Fibroblast of lung (primary cell): Measurements from ENCODE around the gene CAMK1D. TPM values are rescaled to one million over a fixed set of nuclear protein-coding genes. Genes with fewer than 3 reads are reported as not detected.

Source experiments
- DNase-seq, 2 donors: peaks; one replicate each; pipeline versions ENCODE4 v3.0.0 to v3.0.0-alpha.2; 2010; ENCODE audit warnings: low read depth in 2 of 2
- H2AFZ ChIP-seq: 2 replicates; pipeline ENCODE4 v1.5.1; 2012; ENCODE audit warnings: low read length, control low read depth, inconsistent platforms
- H3K27ac ChIP-seq: 2 replicates; pipeline ENCODE4 v1.5.1; 2011; ENCODE audit warnings: low read length, control low read depth; ENCODE audit not compliant: insufficient read depth
- H3K27me3 ChIP-seq: 2 replicates; pipeline ENCODE4 v1.5.1; 2011; ENCODE audit warnings: mild to moderate bottlenecking, low read length; ENCODE audit not compliant: control insufficient read depth, insufficient read depth
- H3K36me3 ChIP-seq: 2 replicates; pipeline ENCODE4 v1.5.1; 2011; ENCODE audit warnings: low read length; ENCODE audit not compliant: control insufficient read depth, insufficient read depth
- H3K4me1 ChIP-seq: 2 replicates; pipeline ENCODE4 v1.5.1; 2011; ENCODE audit warnings: low read length; ENCODE audit not compliant: control insufficient read depth, insufficient read depth; ENCODE audit errors: extremely low read depth
- H3K4me2 ChIP-seq: 2 replicates; pipeline ENCODE4 v1.5.1; 2011; ENCODE audit warnings: low read length, control low read depth; ENCODE audit not compliant: insufficient read depth; ENCODE audit errors: extremely low read depth
- H3K4me3 ChIP-seq, 4 experiments: fragments of 200-600 bp in 1 of 4; sonication (generic) in 1 of 4; replicated peaks in 1 of 4; 2 replicates each; pipeline ENCODE4 v1.5.1; 2011 to 2016; ENCODE audit warnings: low read length in 4 of 4, low read depth in 3 of 4, mild to moderate bottlenecking in 3 of 4, control low read depth in 2 of 4, inconsistent platforms in 1 of 4, mixed read lengths in 1 of 4; ENCODE audit not compliant: insufficient read depth in 1 of 4; ENCODE audit errors: control extremely low read depth in 1 of 4
- H3K79me2 ChIP-seq: 2 replicates; pipeline ENCODE4 v1.5.1; 2012; ENCODE audit warnings: mild to moderate bottlenecking, low read length, inconsistent platforms; ENCODE audit not compliant: control insufficient read depth, insufficient read depth
- H3K9ac ChIP-seq: 2 replicates; pipeline ENCODE4 v1.5.1; 2011; ENCODE audit warnings: mild to moderate bottlenecking, low read length, control low read depth; ENCODE audit not compliant: insufficient read depth
- H3K9me3 ChIP-seq: 2 replicates; pipeline ENCODE4 v1.5.1; 2012; ENCODE audit warnings: low read depth, low read length; ENCODE audit not compliant: control insufficient read depth, insufficient read depth
- H4K20me1 ChIP-seq: 2 replicates; pipeline ENCODE4 v1.5.1; 2011; ENCODE audit warnings: low read length; ENCODE audit not compliant: control insufficient read depth, insufficient read depth; ENCODE audit errors: extremely low read depth
- EZH2 ChIP-seq: IDR thresholded peaks from 2 replicates; pipeline ENCODE4 v1.5.1; 2012; ENCODE audit warnings: low read length, control low read depth, mild to moderate bottlenecking; ENCODE audit errors: missing control alignments
- polyA plus RNA-seq, 2 donors: library from polyadenylated mRNA; depleted of rRNA in 1 of 2; stranded (reverse) in 1 of 2; unstranded in 1 of 2; fragments of >200 nt; gene quantifications; 2 replicates each; pipeline ENCODE4 v1.2.1, GENCODE V29; 2011 to 2012; ENCODE audit warnings: missing spikeins in 1 of 2
- total RNA-seq: library from RNA; depleted of rRNA; stranded (reverse); fragments of >200 nt; gene quantifications from 2 replicates; pipeline ENCODE4 v1.2.1, GENCODE V29; 2014
- TF ChIP-seq, protein P1 (sequence below), 2 donors: IDR thresholded peaks in 1 of 2; conservative IDR thresholded peaks in 1 of 2; 1 replicate in 1 of 2; 2 replicates in 1 of 2; pipeline ENCODE4 v1.5.1; 2011 to 2012; ENCODE audit warnings: low read length in 2 of 2, control low read depth in 1 of 2, inconsistent platforms in 1 of 2, low read depth in 1 of 2, mild to moderate bottlenecking in 1 of 2

Gene CAMK1D
- total and polyA plus RNA-seq, 2 donors (not counting 1 experiment from before 2014, with no cell fraction given), result 2.3 TPM

GRCh38 chr10:12758271-12758670, 408.9 kb downstream of the CAMK1D start:
- H2AFZ ChIP-seq, result no peak overlapping the region
- no peaks in the 10 kb centered on the region for H3K36me3 ChIP-seq
- H4K20me1 ChIP-seq, result no peaks in the 10 kb centered on the region
- TF ChIP-seq EZH2, result no peak
- TF ChIP-seq, protein P1, sequence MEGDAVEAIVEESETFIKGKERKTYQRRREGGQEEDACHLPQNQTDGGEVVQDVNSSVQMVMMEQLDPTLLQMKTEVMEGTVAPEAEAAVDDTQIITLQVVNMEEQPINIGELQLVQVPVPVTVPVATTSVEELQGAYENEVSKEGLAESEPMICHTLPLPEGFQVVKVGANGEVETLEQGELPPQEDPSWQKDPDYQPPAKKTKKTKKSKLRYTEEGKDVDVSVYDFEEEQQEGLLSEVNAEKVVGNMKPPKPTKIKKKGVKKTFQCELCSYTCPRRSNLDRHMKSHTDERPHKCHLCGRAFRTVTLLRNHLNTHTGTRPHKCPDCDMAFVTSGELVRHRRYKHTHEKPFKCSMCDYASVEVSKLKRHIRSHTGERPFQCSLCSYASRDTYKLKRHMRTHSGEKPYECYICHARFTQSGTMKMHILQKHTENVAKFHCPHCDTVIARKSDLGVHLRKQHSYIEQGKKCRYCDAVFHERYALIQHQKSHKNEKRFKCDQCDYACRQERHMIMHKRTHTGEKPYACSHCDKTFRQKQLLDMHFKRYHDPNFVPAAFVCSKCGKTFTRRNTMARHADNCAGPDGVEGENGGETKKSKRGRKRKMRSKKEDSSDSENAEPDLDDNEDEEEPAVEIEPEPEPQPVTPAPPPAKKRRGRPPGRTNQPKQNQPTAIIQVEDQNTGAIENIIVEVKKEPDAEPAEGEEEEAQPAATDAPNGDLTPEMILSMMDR (conservative IDR thresholded peaks at IDR 0.05 in 1 of 2, IDR thresholded peaks at IDR 0.05 in 1 of 2; ENCODE audit: low read depth in 1 of 2, low read length in 2 of 2), result no peak
- H3K4me1 ChIP-seq, result no peaks in the 10 kb centered on the region
- no peaks in the 10 kb centered on the region for H3K27me3 ChIP-seq
- no peaks in the 10 kb centered on the region for H3K79me2 ChIP-seq
- no peak overlapping the region for H3K4me3 ChIP-seq
- H3K4me2 ChIP-seq, result no peak overlapping the region
- H3K9ac ChIP-seq, result no peak overlapping the region
- no peak overlapping the region for H3K27ac ChIP-seq
- DNase-seq, result no peak
- H3K9me3 ChIP-seq, result no peaks in the 10 kb centered on the region

DNA sequence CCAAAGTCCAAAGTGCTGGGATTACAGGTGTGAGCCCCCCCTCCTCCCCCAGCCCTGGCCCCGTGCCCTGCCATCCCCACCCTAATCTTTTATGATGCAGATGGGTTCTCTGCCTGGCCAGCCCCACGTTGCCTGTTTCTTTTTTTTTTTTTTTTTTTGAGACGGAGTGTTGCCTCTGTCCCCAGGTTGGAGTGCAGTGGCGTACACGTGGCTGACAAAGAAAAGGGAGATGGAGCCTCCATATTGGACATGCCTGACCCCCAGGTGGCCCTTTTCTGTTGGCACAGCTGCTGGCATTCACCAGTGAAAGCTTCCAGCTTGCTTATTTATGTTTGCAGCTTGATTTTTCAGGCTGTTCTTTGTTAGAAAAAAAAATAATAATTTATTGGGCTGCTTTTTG, 416.9 kb downstream of the CAMK1D start:
- H3K27ac ChIP-seq, result no peak overlapping the region
- no peak for TF ChIP-seq EZH2
- TF ChIP-seq, protein P1 (conservative IDR thresholded peaks at IDR 0.05 in 1 of 2, IDR thresholded peaks at IDR 0.05 in 1 of 2; ENCODE audit: low read depth in 1 of 2, low read length in 2 of 2), result no peak
- H3K79me2 ChIP-seq, result no peaks in the 10 kb centered on the region
- no peaks in the 10 kb centered on the region for H3K27me3 ChIP-seq
- no peak overlapping the region for H3K4me2 ChIP-seq
- DNase-seq, result no peak
- no peaks in the 10 kb centered on the region for H4K20me1 ChIP-seq
- no peaks in the 10 kb centered on the region for H3K9me3 ChIP-seq
- no peak overlapping the region for H3K9ac ChIP-seq
- no peaks in the 10 kb centered on the region for H3K4me1 ChIP-seq
- no peak overlapping the region for H3K4me3 ChIP-seq
- H2AFZ ChIP-seq, result no peak overlapping the region
- no peaks in the 10 kb centered on the region for H3K36me3 ChIP-seq

GRCh38 chr10:12768156-12769100, 419.1 kb downstream of the CAMK1D start:
- Histone ChIP-seq H3K27ac (no peak overlapping the region), H3K9ac (no peak overlapping the region), H3K36me3 (no peaks in the 10 kb centered on the region), H3K4me1 (no peaks in the 10 kb centered on the region), H3K9me3 (no peaks in the 10 kb centered on the region), H3K27me3 (no peaks in the 10 kb centered on the region), H3K4me3 (no peak overlapping the region), H4K20me1 (no peaks in the 10 kb centered on the region), H2AFZ (no peak overlapping the region), H3K79me2 (no peaks in the 10 kb centered on the region), H3K4me2 (no peak overlapping the region)
- DNase-seq, result peak in 1 of 2 donors; percentile 79
- TF ChIP-seq EZH2, result no peak
- TF ChIP-seq, protein P1 (conservative IDR thresholded peaks at IDR 0.05 in 1 of 2, IDR thresholded peaks at IDR 0.05 in 1 of 2; ENCODE audit: low read depth in 1 of 2, low read length in 2 of 2), result no peak
